HCEC 1CT (cell line): ENCODE measurements around the gene MERTK.
A peak's percentile ranks its signal among the peaks of the same experiment; 100 is the strongest.
"Not testable (repeated sequence)": the region's sequence is repeated elsewhere in the genome, so short reads cannot be mapped to it uniquely, and the experiment has no call there.

ENCODE experiments used
- DNase-seq: peaks from one replicate; pipeline ENCODE4 v3.0.0-alpha.2; 2017

Gene MERTK

GRCh38 chr2:111910609-111911277 is 12.3 kb downstream of the MERTK start:
- no peak for DNase-seq

- DNase-seq = not testable (repeated sequence)
Measured at GRCh38 chr2:111911295-111911977, 13.0 kb downstream of the MERTK start.

GRCh38 chr2:111912547-111912946 is 14.1 kb downstream of the MERTK start:
- DNase-seq = no peak

- no peak for DNase-seq
Measured at GRCh38 chr2:111917106-111917505, 18.7 kb downstream of the MERTK start.

- peak; percentile 91 for DNase-seq
Measured at GRCh38 chr2:111918383-111918806, 20.0 kb downstream of the MERTK start.

- peak; percentile 11 for DNase-seq
Measured at GRCh38 chr2:111919365-111919764, 21.0 kb downstream of the MERTK start.

- peak; percentile 21 for DNase-seq
Measured at GRCh38 chr2:111919794-111920608, 21.6 kb downstream of the MERTK start.

GRCh38 chr2:111923276-111923804 is 24.9 kb downstream of the MERTK start:
- DNase-seq = peak; percentile 13

- no peak for DNase-seq
Measured at GRCh38 chr2:111924617-111925107, 26.3 kb downstream of the MERTK start.

- DNase-seq = no peak
Measured at GRCh38 chr2:111927723-111928122, 29.3 kb downstream of the MERTK start.

GRCh38 chr2:111930409-111930808 is 32.0 kb downstream of the MERTK start:
- no peak for DNase-seq

GRCh38 chr2:111930875-111931274 is 32.5 kb downstream of the MERTK start:
- peak; percentile 48 for DNase-seq

- DNase-seq = no peak
Measured at GRCh38 chr2:111932841-111933291, 34.5 kb downstream of the MERTK start.

- not testable (repeated sequence) for DNase-seq
Measured at GRCh38 chr2:111933900-111934299, 35.5 kb downstream of the MERTK start.

GRCh38 chr2:111936881-111937280 is 38.5 kb downstream of the MERTK start:
- DNase-seq = no peak

- no peak for DNase-seq
Measured at GRCh38 chr2:111938392-111938791, 40.0 kb downstream of the MERTK start.

- DNase-seq = no peak
Measured at GRCh38 chr2:111940333-111941196, 42.2 kb downstream of the MERTK start.

GRCh38 chr2:111941531-111941930 is 43.1 kb downstream of the MERTK start:
- no peak for DNase-seq

GRCh38 chr2:111944531-111945210 is 46.3 kb downstream of the MERTK start:
- no peak for DNase-seq

GRCh38 chr2:111945444-111946293 is 47.3 kb downstream of the MERTK start:
- DNase-seq = no peak
